ENCODE results near the gene DACT1. TPM values are rescaled to one million over a fixed set of nuclear protein-coding genes. Genes with fewer than 3 reads are reported as not detected.
"Not testable (repeated sequence)": the region's sequence is repeated elsewhere in the genome, so short reads cannot be mapped to it uniquely, and the experiment has no call there.

The DACT1 gene
- total RNA-seq = 120 to 326 TPM (median 318 TPM) in 3 replicates
- long read RNA-seq, transcript DACT1-202 (4 exons, 3,734 nt) = major isoform, 494 of 768 reads
- long read RNA-seq, transcript DACT1-204 (4 exons, 2,610 nt) = minor isoform, 7 of 768 reads
- long read RNA-seq, transcript DACT1-201 (4 exons, 2,571 nt) = minor isoform, 203 of 768 reads
- long read RNA-seq, partial matches to known transcripts = 7 of 768 reads
- long read RNA-seq, other reads (novel, unspliced or antisense) = 56 of 768 reads

- Mint-ChIP-seq H3K36me3 (ENCODE audit: low read depth) (peaks cover 26% of the 10 kb centered on the region), H3K27me3 (ENCODE audit: low read depth) (no peaks in the 10 kb centered on the region), H3K9me3 (ENCODE audit: low read depth) (no peaks in the 10 kb centered on the region), H3K4me3 (ENCODE audit: unreplicated experiment) (peak within 1 kb of the TSS; percentile 95), H3K4me1 (ENCODE audit: low read depth) (peaks cover 65% of the 10 kb centered on the region), H3K27ac (ENCODE audit: unreplicated experiment) (peak within 1 kb of the TSS; percentile 100)
- DNase-seq (ENCODE audit: low spot score) = peak; percentile 93
- no peak for TF ChIP-seq CTCF (IDR thresholded peaks at IDR 0.05)
These were observed at the start of gene DACT1 for GRCh38 chr14:58637391-58638230. Gene DACT1 (plus strand): TSS chr14:58637962. CDS start chr14:58638203, 241 bp downstream.

GRCh38 chr14:58588321-58588720 lies 49.4 kb upstream of the DACT1 start:
- not testable (repeated sequence) for H3K36me3 Mint-ChIP-seq (ENCODE audit: low read depth); H3K27ac Mint-ChIP-seq (ENCODE audit: unreplicated experiment); H3K4me1 Mint-ChIP-seq (ENCODE audit: low read depth); H3K27me3 Mint-ChIP-seq (ENCODE audit: low read depth); H3K9me3 Mint-ChIP-seq (ENCODE audit: low read depth); H3K4me3 Mint-ChIP-seq (ENCODE audit: unreplicated experiment); DNase-seq (ENCODE audit: low spot score)

GRCh38 chr14:58593977-58594376 lies 43.8 kb upstream of the DACT1 start:
- no peak overlapping the region for H3K27ac Mint-ChIP-seq (ENCODE audit: unreplicated experiment)
- H3K36me3 Mint-ChIP-seq (ENCODE audit: low read depth) = no peaks in the 10 kb centered on the region
- no peaks in the 10 kb centered on the region for H3K27me3 Mint-ChIP-seq (ENCODE audit: low read depth)

GRCh38 chr14:58597041-58597440 lies 40.7 kb upstream of the DACT1 start:
- H3K4me3 Mint-ChIP-seq (ENCODE audit: unreplicated experiment) = no peak overlapping the region
- H3K4me1 Mint-ChIP-seq (ENCODE audit: low read depth) = no peaks in the 10 kb centered on the region
- no peak for TF ChIP-seq CTCF (IDR thresholded peaks at IDR 0.05)
- H3K36me3 Mint-ChIP-seq (ENCODE audit: low read depth) = no peaks in the 10 kb centered on the region
- H3K27ac Mint-ChIP-seq (ENCODE audit: unreplicated experiment) = no peak overlapping the region
- H3K9me3 Mint-ChIP-seq (ENCODE audit: low read depth) = peaks cover under 1% of the 10 kb centered on the region
- no peak for DNase-seq (ENCODE audit: low spot score)
- no peaks in the 10 kb centered on the region for H3K27me3 Mint-ChIP-seq (ENCODE audit: low read depth)

More at GRCh38 chr14:58593977-58594376, 43.8 kb upstream of the DACT1 start:
- no peak for TF ChIP-seq CTCF (IDR thresholded peaks at IDR 0.05)
- no peak overlapping the region for H3K4me3 Mint-ChIP-seq (ENCODE audit: unreplicated experiment)
- peaks cover 3% of the 10 kb centered on the region for H3K9me3 Mint-ChIP-seq (ENCODE audit: low read depth)
- DNase-seq (ENCODE audit: low spot score) = no peak
- H3K4me1 Mint-ChIP-seq (ENCODE audit: low read depth) = no peaks in the 10 kb centered on the region

GRCh38 chr14:58598028-58598803 lies 39.5 kb upstream of the DACT1 start:
- H3K27ac Mint-ChIP-seq (ENCODE audit: unreplicated experiment) = no peak overlapping the region
- no peaks in the 10 kb centered on the region for H3K9me3 Mint-ChIP-seq (ENCODE audit: low read depth)
- no peak for TF ChIP-seq CTCF (IDR thresholded peaks at IDR 0.05)
- DNase-seq (ENCODE audit: low spot score) = no peak
- no peaks in the 10 kb centered on the region for H3K36me3 Mint-ChIP-seq (ENCODE audit: low read depth)
- H3K27me3 Mint-ChIP-seq (ENCODE audit: low read depth) = no peaks in the 10 kb centered on the region
- H3K4me1 Mint-ChIP-seq (ENCODE audit: low read depth) = no peaks in the 10 kb centered on the region
- no peak overlapping the region for H3K4me3 Mint-ChIP-seq (ENCODE audit: unreplicated experiment)

All from chondrocyte (in vitro differentiated cells).